ENCODE results near the gene NCBP2L.

NCBP2L gene

DNA sequence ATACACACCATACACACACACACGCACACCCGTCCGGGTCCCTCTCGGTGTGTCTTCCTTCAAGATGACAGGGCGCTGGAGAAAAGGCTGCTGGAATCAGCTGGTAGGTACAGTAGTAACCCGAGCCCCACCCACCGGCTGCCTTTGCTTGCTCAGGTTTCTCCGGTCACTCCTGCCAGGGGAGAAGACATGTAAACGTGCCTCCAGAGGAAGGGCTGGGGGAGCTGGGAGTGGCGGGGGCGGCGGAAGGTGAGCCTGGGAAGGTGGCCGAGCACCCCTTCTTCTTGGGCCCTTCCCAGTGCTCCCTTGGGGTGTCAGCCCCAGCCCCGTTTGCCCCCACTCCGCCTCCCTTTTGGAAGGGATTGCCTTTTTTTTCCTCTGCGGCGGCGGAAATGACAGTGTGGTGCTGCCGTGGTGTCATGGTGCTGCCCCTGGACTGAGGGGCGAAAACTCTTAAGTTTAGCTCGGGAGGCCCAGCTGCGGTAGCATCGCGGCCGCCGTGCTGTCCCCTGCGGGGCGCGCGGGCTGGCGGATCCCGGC lies 48.2 kb downstream of the NCBP2L start, which contains the start of gene MID2:
Gene MID2, plus strand, starts transcription at position 169 of the 540 bp plus-strand sequence. CDS start 561 bp downstream, outside the sequence.
- FAIRE-seq (no peak), DNase-seq (ENCODE audit: insufficient read length) (peak; percentile 8)
- TF ChIP-seq TAF1 (IDR thresholded peaks at IDR 0.05; ENCODE audit: borderline replicate concordance, low read depth, low read length) (no peak), POLR2A (IDR thresholded peaks at IDR 0.05; ENCODE audit: low read depth, low read length) (no peak), POLR2AphosphoS5 (IDR thresholded peaks at IDR 0.05; ENCODE audit: low read depth, low read length) (no peak)

DNA sequence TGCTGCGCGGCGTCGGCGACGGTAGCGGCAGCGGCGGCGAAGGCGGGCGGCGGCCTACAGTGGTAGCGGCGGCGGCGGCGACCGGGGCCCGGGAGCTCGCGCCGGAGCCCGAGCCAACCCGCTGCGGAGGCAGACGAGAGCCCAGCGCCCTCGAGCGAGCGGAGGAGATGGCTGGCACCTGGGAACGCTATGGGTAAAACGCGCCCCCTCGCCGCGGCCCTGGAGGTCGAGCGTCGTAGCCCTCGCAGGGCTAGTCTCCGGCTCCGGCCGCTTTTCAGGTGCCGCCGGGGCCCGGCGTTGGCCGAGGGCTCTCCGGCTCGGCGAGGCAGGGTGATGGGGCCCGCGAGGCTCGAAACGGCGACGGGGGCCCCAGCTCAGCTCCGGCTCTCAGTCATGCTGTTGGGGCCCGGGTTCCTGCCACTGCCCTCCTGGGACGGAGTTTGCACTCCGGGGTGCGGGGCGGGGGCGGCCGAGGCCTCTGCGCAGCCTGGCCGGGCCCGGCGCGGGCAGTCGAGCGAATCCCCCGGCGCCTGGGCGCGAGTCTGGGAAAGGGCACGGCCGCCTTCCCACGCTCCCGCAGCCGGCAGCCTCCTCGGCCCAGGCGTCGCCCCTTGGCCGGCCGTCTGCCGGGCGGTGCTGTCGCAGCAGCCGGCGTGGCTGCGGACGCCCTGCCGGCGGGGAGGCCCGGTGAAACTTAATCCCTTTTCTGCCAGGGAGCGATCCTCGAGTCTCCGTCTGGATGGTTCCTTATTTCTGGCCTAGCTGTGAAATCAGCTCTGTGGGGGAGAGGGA lies 48.9 kb downstream of the NCBP2L start:
- TF ChIP-seq POLR2A (IDR thresholded peaks at IDR 0.05; ENCODE audit: low read depth, low read length) (no peak), POLR2AphosphoS5 (IDR thresholded peaks at IDR 0.05; ENCODE audit: low read depth, low read length) (no peak), TAF1 (IDR thresholded peaks at IDR 0.05; ENCODE audit: borderline replicate concordance, low read depth, low read length) (no peak)
- FAIRE-seq (no peak), DNase-seq (ENCODE audit: insufficient read length) (peak; percentile 15)

DNA sequence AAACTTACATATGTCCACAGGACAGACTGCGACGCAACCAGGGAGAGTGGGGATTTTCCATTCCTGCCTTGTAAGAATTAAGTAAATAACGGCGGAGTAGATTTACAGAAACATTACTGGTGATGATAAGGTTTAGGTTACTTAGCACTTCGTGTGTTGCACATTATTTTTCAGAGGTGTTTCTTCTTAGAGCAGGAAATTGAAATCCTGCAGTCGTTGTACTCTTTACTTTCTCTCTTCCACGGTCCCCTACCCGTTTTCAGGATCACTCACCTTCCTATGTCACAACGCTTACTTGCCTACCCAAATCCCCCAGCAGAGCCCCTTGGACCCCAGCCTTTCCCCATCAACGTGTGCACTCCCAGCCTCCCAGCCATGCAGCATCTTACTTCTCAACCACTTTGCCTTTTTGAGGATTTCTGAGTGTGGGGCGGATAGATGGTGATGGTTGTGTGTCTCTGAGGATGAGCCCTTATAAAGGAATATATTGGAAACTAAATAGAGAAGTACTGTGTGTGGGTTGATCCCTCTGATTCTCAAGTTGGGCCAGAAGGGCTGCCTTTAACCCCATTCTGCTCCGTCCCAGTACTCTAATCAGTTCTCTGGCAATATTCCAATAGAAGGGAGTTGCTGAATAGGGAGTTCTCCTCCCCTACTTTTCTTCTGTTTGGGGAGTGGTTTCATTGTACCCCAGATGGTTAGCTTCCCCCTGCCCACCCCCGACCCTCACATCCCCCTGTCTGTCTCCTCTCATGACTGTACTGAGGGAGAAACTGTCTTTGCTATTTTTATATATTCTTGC lies 49.7 kb downstream of the NCBP2L start:
- TF ChIP-seq TAF1 (IDR thresholded peaks at IDR 0.05; ENCODE audit: borderline replicate concordance, low read depth, low read length) = no peak
- no peak for FAIRE-seq
- DNase-seq (ENCODE audit: insufficient read length) = no peak

DNA sequence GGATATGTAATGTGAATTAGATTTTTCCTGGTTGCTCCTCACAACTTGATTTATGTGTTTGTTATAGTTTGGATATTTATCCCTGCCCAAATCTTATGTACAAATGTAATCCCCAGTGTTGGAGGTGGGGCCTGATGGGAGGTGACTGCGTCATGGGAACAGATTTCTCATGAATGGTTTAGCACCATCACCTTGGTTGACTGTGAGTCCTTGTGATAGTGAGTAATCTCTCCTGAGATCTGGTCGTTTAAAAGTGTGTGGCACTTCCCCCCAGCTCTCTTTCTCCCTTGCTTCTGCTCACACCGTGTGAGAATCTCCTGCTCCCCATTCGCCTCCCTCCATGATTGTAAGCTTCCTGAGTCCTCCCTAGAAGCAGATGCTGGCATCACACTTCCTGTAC lies 50.3 kb downstream of the NCBP2L start:
- DNase-seq (ENCODE audit: insufficient read length) (no peak), FAIRE-seq (no peak)
- TF ChIP-seq POLR2A (IDR thresholded peaks at IDR 0.05; ENCODE audit: low read depth, low read length) = no peak
- TF ChIP-seq POLR2AphosphoS5 (IDR thresholded peaks at IDR 0.05; ENCODE audit: low read depth, low read length) = no peak
- no peak for TF ChIP-seq TAF1 (IDR thresholded peaks at IDR 0.05; ENCODE audit: borderline replicate concordance, low read depth, low read length)

DNA sequence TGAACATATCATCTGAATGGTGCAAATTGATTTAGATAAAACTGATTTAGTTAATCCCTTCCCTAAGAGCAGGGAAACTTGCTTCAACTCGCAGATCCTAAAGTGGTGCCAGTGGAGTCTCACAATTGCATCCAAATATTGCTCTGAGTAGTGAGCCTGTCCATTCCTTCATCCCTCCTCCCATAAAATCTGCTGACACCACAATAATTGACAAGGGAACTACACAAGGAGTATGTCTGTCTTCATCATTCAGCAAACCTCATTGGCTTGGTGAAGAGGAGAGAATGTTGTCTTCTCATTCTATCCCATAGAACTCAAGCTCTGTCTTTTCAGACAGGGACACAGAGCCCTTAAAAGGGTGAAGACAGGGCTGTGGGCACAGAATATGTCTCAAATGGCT lies 52.3 kb downstream of the NCBP2L start:
- TF ChIP-seq TAF1 (IDR thresholded peaks at IDR 0.05; ENCODE audit: borderline replicate concordance, low read depth, low read length) (no peak), POLR2A (IDR thresholded peaks at IDR 0.05; ENCODE audit: low read depth, low read length) (no peak), POLR2AphosphoS5 (IDR thresholded peaks at IDR 0.05; ENCODE audit: low read depth, low read length) (no peak)
- FAIRE-seq (no peak), DNase-seq (ENCODE audit: insufficient read length) (no peak)

DNA sequence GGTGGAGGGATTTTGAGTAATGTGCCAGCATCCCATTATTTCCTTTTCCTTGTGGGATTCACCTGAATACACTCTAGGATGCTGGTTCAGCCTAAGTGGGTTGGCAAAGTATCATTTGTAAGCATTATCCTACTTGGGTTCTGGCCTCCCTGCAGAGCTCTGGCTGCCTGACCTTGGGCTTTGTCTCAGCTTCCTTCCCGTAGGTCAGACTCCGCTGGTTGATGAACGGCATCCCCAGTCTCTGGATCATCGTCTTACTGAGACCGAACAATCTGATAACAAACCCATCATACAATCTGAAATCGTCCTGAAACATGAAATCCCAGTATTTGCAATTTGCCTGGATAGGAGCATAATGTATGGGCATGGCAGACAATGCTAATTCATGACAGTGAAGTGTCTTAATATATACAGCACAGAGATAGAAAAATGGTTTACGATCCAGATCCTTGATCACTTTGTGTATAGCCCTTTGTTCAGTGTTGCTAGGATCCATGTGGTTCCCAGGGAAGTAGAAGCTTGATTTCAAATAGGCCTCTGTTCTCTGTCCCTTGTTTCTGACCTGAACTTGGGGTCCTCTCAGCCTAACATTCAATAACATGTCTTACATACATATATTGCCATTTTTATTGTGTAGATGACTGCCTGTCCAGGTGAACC lies 53.7 kb downstream of the NCBP2L start:
- DNase-seq (ENCODE audit: insufficient read length) (no peak), FAIRE-seq (no peak)
- TF ChIP-seq POLR2A (IDR thresholded peaks at IDR 0.05; ENCODE audit: low read depth, low read length) = no peak
- no peak for TF ChIP-seq POLR2AphosphoS5 (IDR thresholded peaks at IDR 0.05; ENCODE audit: low read depth, low read length)
- TF ChIP-seq TAF1 (IDR thresholded peaks at IDR 0.05; ENCODE audit: borderline replicate concordance, low read depth, low read length) = no peak

DNA sequence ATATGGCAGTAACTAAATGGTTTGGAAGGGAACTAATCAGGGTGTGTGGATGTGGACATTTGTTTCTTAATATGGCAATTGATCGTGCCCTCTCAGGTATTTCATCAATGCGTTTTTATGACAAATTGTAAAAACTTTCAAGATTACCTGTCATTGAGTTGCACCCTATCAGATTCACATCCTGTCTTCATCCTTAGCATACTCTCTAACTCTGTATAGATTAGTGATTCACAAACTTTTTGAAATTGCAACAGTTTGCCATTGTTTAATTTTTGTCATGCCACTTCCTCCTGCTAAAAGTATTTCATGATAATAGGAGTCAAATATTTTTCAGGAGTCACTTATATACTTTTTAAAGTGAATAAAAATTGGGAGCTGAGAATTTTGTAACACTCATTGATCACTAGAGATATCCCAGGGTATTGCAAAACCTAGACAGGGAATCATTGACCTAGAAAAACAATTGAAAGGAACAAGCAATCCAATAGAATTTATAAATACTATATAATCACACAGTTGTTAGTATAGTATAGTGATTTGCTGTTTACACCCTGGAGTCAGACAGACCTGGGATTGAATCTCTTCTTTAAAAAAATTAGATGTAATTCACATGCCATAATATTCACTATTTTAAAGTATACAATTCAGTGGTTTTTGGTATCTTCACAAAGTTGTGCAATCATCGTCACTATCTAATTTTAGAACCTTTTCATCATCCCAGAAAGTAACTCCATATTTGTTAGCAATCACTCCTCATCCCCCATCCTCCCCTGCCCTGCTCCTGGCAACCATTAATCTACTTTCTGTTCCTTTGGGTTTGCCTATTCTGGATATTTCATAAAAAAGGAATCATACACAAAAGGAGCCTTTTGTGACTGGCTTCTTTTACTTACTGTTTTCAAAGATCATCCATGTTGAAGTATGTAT lies 57.0 kb downstream of the NCBP2L start:
- DNase-seq (ENCODE audit: insufficient read length) = no peak
- TF ChIP-seq POLR2AphosphoS5 (IDR thresholded peaks at IDR 0.05; ENCODE audit: low read depth, low read length) = no peak
- no peak for TF ChIP-seq POLR2A (IDR thresholded peaks at IDR 0.05; ENCODE audit: low read depth, low read length)
- no peak for FAIRE-seq

DNA sequence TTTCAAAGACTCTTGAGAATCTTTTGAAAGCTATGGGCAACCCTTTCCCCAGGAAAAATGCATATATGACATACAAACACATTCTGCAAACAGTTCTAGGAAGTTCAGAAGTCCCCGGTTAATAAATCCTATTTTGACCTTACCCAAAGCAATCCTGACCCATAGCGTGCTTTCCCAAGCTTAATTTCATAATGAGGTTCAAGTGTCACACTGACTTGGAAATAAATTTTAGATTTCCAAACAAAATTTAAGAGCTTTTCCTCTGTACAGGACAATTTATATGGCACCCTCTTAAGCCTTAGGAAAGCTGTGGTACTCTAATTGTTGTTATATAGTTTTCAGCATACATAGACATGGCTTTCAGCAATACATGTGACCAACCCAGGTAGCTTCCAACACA lies 59.4 kb downstream of the NCBP2L start:
- FAIRE-seq (no peak), DNase-seq (ENCODE audit: insufficient read length) (no peak)
- TF ChIP-seq TAF1 (IDR thresholded peaks at IDR 0.05; ENCODE audit: borderline replicate concordance, low read depth, low read length) (no peak), POLR2AphosphoS5 (IDR thresholded peaks at IDR 0.05; ENCODE audit: low read depth, low read length) (no peak), POLR2A (IDR thresholded peaks at IDR 0.05; ENCODE audit: low read depth, low read length) (no peak)

DNA sequence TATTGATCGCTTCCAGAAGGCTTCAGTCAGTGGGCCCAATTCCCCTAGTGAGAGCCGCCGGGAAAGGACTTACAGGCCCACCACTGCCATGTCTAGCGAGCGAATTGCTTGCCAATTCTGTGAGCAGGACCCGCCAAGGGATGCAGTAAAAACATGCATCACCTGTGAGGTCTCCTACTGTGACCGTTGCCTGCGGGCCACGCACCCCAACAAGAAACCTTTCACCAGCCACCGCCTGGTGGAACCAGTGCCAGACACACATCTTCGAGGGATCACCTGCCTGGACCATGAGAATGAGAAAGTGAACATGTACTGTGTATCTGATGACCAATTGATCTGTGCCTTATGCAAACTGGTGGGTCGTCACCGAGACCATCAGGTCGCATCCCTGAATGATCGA lies 63.4 kb downstream of the NCBP2L start:
- FAIRE-seq = no peak
- no peak for DNase-seq (ENCODE audit: insufficient read length)
- TF ChIP-seq POLR2AphosphoS5 (IDR thresholded peaks at IDR 0.05; ENCODE audit: low read depth, low read length) (no peak), TAF1 (IDR thresholded peaks at IDR 0.05; ENCODE audit: borderline replicate concordance, low read depth, low read length) (no peak), POLR2A (IDR thresholded peaks at IDR 0.05; ENCODE audit: low read depth, low read length) (no peak)

DNA sequence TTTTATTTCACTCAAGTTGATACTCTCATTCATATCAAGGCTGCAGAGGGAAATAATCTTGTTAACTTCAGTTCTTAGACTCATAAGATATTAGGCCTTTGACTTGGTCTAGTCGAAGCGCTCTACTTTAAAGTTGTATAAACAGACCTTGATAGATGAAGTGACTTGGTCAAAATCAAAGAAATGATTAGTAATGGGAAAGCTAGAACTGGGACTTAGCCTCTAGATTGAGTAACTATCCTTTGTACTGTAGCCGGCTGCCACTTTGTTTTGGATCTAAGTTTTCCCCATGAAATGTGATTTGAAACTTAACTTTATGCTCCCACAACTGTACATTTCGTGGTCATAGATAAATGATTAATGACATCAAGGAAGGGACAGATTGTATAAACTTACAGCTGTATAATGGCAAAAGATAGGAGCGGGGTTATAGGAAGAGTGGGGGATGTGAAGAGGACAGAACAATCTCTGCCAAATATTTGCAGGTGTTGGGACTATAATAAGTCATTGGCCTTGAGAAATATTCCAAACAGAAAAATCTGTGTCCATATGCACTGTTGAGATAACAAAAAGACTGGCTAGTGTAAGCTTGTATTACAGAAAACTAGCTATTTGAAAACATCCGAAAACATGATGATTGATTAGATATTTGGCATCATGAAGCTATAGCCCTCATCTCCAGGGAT lies 65.3 kb downstream of the NCBP2L start:
- no peak for TF ChIP-seq POLR2AphosphoS5 (IDR thresholded peaks at IDR 0.05; ENCODE audit: low read depth, low read length)
- no peak for TF ChIP-seq POLR2A (IDR thresholded peaks at IDR 0.05; ENCODE audit: low read depth, low read length)
- no peak for TF ChIP-seq TAF1 (IDR thresholded peaks at IDR 0.05; ENCODE audit: borderline replicate concordance, low read depth, low read length)
- FAIRE-seq (no peak), DNase-seq (ENCODE audit: insufficient read length) (no peak)
